ENCODE measurements around the gene CSGALNACT2.
A peak's percentile ranks its signal among the peaks of the same experiment; 100 is the strongest.
"Not testable (repeated sequence)": the region's sequence is repeated elsewhere in the genome, so short reads cannot be mapped to it uniquely, and the experiment has no call there.

The CSGALNACT2 gene

GRCh38 chr10:43138021-43138756 lies at the start of gene CSGALNACT2:
TSS of gene CSGALNACT2 (plus strand) at chr10:43138445. CDS start at chr10:43155150, 16,705 bp downstream.
- DNase-seq = peak; percentile 90

GRCh38 chr10:43089519-43089918 lies 48.7 kb upstream of the CSGALNACT2 start:
- DNase-seq = no peak

- no peak for DNase-seq
Measured at GRCh38 chr10:43090188-43090587, 48.1 kb upstream of the CSGALNACT2 start.

GRCh38 chr10:43090664-43091063 lies 47.6 kb upstream of the CSGALNACT2 start:
- DNase-seq = no peak

- no peak for DNase-seq
Measured at GRCh38 chr10:43091846-43092245, 46.4 kb upstream of the CSGALNACT2 start.

- DNase-seq = no peak
Measured at GRCh38 chr10:43093423-43094076, 44.7 kb upstream of the CSGALNACT2 start.

- DNase-seq = no peak
Measured at GRCh38 chr10:43094085-43094484, 44.2 kb upstream of the CSGALNACT2 start.

- DNase-seq = not testable (repeated sequence)
Measured at GRCh38 chr10:43099339-43099738, 38.9 kb upstream of the CSGALNACT2 start.

- no peak for DNase-seq
Measured at GRCh38 chr10:43099928-43100327, 38.3 kb upstream of the CSGALNACT2 start.

GRCh38 chr10:43100366-43100765 lies 37.9 kb upstream of the CSGALNACT2 start:
- DNase-seq = no peak

GRCh38 chr10:43102063-43102828 lies 36.0 kb upstream of the CSGALNACT2 start:
- DNase-seq = no peak

GRCh38 chr10:43105102-43105955 lies 32.9 kb upstream of the CSGALNACT2 start:
- peak; percentile 80 for DNase-seq

GRCh38 chr10:43105956-43106229 lies 32.4 kb upstream of the CSGALNACT2 start:
- DNase-seq = no peak

GRCh38 chr10:43106256-43107091 lies 31.8 kb upstream of the CSGALNACT2 start:
- no peak for DNase-seq

- no peak for DNase-seq
Measured at GRCh38 chr10:43108951-43109350, 29.3 kb upstream of the CSGALNACT2 start.

- no peak for DNase-seq
Measured at GRCh38 chr10:43109671-43110249, 28.5 kb upstream of the CSGALNACT2 start.

- DNase-seq = no peak
Measured at GRCh38 chr10:43110338-43111071, 27.7 kb upstream of the CSGALNACT2 start.

- no peak for DNase-seq
Measured at GRCh38 chr10:43111101-43111500, 27.1 kb upstream of the CSGALNACT2 start.

GRCh38 chr10:43111921-43112607 lies 26.2 kb upstream of the CSGALNACT2 start:
- DNase-seq = no peak

GRCh38 chr10:43112608-43112961 lies 25.7 kb upstream of the CSGALNACT2 start:
- DNase-seq = no peak
